Activated T-helper 9 cell treated with anti-CD3 and anti-CD28 coated beads, Interleukin-2, amount 50 U/mL, for 16 hours (primary cell): Measurements from ENCODE around the gene ATP8A1.

Experiments used
- DNase-seq: peaks from one replicate; pipeline ENCODE4 v3.0.0-alpha.2; 2020; ENCODE audit warnings: low read depth

The ATP8A1 gene

DNA sequence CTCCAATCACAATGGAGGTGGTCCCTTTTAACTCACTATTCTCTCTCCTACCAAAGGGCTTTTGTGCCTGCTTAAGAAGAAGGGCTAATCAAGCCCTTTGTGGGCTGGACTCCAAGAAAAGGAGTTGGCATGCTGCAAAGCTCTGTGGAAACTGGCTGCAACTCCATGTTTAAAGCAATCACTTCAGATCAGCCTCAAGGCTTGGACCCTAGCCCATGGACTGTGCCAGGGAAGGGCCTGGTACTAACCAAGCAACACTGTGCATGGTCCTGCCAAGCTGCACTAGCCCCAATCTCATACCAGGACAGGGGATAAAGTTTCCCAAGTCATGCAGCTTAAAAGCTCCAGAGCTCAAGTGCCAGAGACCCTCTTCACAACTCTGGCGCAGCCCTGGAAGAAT lies 86.7 kb downstream of the ATP8A1 start:
- no peak for DNase-seq

DNA sequence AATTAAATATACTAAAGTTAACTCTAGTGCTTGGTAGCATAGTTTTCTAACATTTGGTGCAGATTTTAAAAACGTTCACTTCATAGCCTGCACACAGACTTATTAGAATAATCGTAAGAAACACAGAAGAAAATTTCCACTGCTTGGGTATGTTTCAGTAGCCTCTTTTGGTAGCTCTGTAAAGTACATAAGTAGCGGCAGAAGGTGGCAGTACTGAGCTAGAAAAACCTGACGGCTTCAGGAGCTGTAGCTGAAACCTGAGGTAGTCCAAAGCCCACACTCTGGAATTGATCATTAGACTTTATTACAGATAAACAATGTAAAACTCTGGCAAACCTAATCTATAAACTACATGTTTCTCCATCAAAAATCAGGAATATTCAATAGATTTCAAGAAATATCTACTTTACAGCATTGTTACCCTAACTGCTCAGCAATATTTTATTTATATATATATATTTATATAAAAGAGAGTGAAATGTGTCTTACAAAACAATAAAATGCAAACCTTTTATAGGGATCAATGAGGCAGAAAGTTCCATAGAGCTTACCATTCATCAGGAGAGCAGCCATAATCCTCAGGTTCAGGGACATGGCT lies 88.2 kb downstream of the ATP8A1 start:
- peak; percentile 21 for DNase-seq

DNA sequence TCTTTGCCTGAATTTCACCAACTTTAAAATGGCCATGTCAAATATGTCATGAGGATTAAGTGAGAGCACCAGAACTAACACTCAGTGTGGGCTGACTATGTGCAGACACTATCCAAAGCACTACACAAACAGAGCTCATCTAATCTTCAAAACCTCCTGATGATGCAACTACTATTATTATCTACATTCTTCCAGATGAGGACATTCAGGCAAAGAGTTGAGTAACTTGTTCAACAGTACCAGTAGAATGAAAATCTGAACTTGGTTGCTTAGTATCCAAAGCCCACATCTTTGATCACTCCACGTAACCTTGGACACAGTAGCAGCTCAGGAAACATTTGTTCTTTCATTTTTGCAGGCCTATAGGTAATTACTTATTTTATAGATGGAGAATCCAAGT lies 90.1 kb downstream of the ATP8A1 start:
- no peak for DNase-seq

DNA sequence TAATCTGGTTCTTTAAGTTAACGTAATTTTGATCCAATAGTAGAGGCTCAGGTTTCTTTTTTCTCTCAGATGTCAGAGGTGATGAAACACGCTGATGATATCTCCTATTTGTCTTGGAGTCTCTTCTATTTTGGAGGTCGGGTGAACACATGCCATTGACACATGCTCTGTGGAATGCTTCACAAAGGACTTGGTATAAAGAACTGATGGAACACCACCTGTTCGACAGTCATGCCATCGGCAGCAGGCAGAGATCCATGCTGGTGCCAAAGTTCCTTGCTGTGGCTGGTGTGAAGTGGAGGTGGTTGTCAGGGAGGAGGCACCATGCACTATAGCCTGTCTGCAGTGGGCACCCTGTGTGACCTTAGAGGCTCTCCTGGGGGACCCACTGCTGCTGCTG lies 94.9 kb downstream of the ATP8A1 start:
- no peak for DNase-seq

DNA sequence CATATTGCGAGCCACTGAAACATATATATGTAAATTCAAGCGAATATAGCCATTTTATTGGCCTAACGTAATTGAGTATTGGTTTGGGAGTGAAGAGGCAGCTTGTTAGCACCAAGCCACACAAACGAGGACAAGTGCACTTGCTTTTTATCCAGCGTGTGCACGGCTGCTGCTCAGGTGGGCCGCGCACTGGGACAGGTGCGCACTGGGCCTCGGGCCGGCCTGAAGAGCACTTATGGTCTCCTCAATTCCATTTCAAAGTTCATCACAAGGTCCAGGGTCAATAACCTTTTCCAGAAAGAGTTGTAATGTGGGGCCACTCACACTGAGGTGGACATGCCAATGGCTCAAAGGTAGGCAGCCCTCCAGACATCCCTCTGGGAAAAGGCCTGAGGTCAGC lies 95.9 kb downstream of the ATP8A1 start:
- DNase-seq: no peak

DNA sequence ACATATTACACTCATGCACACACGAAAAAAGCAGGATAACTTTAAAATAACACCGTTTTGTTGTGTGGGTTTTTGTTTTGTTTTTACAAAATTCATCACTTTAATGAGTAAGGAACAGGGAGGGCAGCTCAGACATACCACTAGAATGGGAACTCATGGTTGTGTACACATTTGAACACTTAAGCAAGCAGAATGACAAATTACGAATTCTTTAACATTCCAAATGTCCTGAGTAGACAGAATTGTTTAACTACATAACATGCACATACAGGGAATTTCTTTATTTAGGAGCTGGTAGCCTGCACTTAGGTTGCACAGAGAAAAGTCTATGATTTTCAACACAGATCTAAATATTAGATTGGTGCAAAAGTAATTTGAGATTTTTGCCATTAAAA lies 96.4 kb downstream of the ATP8A1 start:
- no peak for DNase-seq

DNA sequence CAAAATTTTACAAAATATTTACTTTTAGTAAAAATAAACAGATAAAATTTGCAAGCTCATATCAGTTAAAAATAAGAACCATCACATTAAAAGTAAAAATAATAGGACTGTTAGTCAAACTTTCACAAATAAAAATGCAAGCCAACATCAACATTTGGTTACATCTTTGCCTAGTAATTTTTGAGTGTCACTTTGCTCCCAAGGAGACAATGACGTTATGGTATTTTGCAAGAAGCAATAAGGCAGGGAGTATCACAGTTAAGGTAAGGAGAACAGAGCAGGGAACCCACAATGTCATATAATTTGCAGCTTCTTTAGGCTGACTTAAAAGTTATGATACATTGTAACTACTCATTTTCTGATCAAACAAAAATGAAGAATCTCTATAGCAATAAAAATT lies 98.7 kb downstream of the ATP8A1 start:
- DNase-seq: no peak

DNA sequence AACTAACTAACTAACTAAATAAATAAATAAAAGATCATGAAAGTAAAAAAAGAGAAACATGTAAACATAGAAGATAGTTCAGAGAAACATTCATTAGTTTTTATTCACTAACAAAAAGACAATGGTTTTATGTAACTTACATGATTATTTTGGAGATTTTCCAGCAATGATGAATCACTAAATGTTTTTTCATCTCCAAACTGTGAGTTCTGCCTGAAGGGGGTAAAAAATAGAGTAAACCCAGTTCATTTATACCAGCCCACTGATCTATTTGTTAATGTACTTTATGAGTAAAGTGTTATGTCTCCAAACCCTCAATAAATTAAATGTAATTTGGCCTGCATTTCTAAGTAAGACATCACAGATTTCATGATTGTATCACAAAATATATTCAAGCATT lies 101.1 kb downstream of the ATP8A1 start:
- DNase-seq: no peak

DNA sequence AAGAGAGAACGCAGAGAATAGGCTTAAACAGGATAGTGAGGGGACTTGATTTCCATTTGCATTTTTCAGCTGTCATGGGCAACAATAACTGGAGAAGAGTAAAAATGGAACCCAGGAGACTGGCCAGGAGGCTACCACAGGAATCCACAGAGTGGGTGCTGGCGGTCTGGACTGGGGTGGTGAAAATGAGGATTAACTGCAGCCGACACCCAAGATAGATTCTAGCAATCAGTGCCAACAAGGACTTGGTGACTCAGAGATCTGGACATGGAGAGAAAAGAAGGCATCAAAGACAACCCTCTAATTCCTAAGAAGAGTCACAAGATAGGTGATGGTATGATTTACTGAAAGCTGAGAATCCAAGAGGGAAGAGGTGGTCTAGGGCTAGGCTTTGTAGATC lies 102.8 kb downstream of the ATP8A1 start:
- DNase-seq: no peak

DNA sequence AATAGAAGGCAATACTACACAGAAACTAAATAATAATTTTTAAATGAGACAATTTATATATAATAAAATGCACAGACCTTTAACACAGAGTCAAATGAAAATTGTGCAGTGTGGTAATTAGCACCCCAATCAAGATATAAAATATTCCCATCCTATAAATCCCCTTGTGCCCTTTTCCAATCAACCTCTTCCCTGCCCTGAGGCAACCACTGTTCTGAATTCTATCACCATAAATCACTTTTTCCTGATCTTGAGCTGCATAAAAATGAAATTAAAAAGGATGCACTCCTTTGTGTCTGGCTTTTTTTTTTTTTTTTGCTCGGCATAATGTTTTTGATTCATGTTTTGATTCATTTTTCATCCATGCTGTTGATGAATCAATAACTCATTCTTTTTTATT lies 107.0 kb downstream of the ATP8A1 start:
- no peak for DNase-seq

DNA sequence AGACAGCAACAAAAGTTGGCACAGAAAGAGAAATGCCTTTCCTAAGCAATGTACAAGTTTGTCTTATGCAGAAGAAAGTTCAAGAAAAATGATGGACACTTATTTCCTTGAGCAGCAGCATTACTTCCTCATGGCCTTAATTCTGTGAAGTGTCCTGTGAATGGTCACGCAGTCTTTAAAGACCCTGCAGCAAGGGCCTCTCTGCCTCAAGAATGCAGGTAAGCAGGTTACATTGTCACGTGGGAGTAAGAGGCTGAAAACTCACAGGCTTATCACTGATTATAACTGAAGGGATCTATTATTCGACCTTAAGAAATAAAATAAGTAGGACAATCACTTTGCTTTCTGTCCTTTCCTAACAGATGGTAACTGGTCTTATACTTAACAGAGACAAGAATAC lies 109.1 kb downstream of the ATP8A1 start:
- no peak for DNase-seq

DNA sequence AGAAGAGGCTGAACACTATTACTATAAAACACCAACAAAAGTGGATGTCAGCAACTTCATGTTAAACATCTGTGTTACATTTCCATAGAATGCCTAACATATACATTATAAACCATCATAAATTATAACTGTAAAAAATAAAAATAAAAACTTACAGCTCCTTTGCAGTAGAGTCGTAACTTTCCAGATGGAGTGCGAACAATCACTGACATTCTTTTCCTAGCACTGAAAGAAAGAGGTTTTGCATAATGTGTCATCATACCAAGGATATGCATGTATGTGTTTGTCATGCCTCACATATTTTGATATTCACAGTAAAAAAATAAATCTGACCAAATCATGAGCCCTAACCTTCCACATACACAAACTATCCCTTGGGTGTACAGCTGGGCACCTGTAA lies 113.1 kb downstream of the ATP8A1 start:
- DNase-seq: no peak

DNA sequence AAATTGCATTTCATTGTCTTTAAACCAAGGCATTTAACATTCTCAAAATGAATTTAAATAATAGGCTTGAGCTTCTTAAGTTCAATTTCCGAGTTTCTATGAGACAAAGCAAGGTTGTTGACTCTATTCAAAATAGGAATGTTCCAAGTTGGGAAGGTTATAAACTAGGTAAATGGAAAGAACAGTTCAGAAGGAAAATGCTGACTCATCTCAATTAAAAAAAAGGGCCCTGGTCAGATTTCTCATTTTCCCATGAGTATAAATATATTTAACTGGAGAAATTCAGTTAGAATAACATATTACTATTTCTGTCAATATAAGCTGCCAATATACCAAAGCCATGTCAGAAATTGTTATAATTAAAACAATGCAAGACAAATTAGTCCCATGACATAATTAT lies 113.8 kb downstream of the ATP8A1 start:
- DNase-seq: no peak

DNA sequence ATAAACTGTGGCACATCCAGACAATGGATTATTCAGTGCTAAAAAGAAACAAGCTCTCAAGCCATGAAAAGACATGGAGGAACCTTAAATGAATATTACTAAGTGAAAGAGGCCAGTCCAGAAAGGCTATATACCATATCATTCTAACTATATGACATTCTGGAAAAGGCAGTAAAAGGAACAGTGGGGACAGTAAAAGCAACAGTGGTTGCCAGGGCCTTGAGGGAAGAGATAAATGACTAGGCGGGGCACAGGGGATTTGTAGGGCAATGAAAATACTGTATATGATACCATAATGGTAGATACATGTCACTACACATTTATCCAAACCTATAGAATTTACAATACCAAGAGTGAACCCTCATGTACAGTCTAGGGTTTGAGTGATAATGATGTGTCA lies 115.3 kb downstream of the ATP8A1 start:
- no peak for DNase-seq

DNA sequence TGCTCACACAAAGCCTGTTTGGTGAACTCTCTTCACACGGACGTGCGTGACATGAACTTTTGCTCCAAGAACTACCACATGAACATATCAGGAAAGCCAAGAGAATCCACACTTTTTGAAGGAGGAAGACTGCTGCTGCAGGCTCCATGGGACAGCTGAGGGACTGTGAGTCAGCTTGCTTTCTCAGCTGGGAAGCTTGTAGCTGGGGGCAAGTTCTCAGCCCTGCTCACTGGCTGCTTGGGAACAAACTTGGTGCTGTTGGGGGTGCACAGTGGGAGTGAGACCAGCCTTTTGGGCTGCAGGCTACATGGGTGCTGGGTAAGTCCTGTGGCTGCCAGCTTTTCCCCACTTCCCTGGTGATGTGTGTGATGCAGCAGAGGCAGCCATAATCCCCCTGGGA lies 123.9 kb downstream of the ATP8A1 start:
- no peak for DNase-seq

DNA sequence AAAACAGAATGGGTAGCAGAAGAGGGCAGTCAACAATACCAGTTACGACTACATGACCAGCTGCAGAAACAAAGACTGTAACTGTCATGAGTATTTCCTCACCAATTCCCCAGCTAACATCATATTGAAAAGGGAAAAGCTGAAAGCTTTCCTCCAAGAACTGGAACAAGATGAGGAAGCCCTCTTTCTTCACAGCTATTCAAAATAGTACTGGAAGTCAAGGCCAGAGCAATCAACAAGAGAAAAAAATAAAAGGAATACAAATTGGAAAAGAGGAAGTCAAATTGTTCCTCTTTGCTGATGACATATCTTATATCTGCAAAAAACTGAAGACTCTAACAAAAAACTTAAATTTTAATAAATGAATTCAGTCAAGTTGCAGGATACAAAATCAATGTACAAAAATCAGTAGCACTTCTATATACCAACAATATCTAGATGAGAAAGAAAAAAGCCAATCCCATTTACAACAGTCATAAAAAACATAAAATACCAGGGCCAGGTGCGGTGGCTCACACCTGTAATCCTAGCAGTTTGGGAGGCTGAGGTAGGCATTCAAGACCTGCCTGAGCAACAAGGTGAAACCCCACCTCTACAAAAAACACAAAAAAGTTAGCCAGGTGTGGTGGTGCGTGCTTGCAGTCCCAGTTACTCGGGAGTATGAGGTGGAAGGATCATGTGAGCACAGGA lies 125.4 kb downstream of the ATP8A1 start:
- no peak for DNase-seq

DNA sequence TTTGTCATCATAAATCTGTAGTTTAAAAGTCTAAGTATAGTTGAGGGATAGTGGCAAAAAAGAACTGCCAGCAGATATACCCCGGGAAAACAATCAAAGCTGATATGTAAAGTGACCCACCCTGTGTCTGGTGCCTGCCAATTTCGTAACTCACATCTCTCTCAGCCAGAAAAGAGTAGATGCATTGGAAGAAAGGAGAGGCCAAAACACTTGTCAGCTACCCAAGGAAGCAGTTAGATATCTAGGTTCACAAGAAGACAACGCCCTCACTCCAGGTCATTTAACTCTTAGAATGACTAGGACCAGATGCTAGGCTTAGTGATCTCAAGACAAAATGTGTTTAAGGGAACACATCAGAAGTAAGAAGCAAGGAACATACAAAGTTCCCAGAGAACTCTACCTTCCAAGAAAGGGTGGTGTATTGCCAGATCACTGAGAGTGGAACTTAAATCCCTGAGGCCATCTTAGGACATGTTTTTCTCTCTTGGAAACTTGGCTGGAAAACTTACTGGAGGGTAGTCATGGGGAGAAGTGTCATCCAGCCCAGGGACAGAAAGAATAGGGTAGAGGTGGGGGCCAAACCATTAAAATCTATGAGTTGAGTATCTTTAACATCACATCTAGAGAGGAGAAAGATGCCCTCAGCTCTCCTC lies 133.7 kb downstream of the ATP8A1 start:
- DNase-seq: no peak

DNA sequence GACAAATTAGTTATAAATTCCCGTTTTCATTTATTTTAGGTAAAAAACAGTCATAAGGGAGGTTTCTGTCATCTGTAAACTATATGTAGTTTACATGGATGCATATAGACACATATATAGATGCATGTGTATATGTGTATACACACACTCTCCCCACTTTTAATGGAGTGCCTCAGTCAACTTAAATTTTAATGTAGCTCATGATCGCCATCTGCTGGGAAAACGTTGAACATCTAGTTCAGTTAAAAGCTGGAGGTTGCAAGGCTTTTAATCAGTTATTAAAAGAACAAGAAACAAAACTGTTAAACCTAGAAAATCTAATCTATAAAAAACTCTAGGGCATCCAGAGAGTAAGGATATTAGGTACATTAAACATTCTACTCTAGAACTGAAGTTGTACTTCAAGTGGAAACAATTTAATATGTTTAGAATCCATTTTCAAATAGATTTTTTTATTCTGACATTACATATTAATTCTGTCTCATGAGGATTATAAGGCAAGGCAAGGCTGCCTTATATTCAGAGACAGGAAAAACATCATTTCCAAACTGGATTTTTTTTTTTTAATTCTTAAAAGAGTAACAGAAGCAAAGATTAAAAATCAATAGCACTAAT lies 137.0 kb downstream of the ATP8A1 start:
- DNase-seq: no peak

DNA sequence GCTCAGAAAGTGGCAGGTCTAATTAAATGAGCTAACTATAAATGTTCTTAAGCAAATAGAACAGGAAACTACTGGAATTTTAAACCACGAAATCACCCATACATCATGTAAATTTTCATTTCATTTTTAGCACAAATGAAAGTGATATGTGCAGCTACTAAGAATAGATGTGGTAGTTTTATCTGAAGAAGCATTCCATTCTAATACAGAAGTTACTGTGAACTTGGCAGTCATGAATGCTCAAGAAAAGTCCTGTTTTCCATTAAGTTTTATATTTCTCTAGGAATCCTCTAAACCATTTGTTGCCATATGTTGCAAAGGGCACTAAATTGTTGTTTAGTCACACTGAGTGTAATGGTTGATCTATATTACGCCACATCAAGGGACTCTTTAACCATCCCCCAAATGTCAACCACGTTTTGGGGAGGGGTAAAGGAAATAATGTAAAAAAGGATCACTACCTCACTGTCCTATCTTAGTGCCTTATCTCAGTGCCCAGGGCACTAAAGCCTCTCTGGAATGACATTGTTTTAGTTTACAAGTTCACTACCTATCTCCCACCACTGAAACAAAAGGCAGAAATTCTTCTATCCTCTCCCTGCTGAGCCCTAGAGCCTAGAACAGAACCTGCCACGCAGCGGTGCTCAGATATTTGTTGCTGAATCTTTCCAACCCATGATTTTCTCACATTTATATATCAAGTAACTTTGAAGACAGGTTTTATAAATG lies 141.6 kb downstream of the ATP8A1 start:
- no peak for DNase-seq

DNA sequence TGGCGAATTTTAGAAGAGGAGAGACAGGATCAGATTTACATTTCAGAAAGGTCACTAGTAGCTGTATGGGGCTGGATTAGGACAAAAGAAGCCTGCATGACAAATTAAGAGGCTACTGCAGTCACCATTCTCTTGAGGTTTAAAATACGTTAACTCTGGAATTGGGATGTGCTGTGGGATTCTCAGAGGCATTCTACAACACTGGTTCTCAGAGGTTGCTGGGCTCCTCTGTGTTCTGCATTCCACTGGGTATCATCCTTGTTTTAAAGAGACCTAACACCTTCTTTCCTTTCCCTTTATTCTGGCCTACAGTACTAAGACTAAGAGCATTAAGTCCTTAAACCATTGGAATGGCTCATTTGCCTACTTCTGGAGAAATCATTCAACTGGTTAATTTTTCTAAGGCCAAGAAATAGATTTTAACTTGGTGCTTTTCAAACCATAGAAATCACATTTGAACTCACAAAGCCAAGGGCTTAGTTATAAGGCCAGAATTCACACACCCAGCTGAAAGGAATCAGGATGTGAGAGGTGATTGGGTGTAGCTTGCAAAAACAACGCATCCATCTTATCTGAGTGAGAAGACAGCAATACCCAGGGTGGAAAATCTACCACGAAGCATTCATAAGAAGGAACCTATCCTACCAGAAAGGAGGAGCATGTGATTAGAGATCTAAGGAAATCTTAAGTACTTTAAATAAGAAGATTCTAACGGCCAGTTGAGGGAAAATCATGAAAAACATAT lies 143.0 kb downstream of the ATP8A1 start:
- no peak for DNase-seq

DNA sequence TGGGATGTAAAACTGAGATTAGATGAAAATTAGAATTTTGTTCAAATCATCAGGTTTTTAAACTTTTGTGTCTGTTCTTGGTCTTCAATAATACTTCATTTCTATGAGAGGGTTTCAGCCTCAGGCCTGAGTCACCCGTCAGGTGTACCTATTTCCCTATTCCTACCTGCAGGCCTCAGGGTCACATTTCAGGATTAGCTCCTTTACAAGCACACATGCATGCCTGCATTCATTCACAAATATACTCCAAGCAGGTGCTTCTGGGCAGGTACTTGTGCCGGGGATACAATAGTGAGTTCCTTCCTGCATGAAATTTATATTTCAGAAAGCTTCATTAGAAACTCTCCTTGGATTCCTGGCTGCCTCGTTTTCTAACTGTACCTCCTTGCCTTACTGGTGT lies 144.7 kb downstream of the ATP8A1 start:
- no peak for DNase-seq

DNA sequence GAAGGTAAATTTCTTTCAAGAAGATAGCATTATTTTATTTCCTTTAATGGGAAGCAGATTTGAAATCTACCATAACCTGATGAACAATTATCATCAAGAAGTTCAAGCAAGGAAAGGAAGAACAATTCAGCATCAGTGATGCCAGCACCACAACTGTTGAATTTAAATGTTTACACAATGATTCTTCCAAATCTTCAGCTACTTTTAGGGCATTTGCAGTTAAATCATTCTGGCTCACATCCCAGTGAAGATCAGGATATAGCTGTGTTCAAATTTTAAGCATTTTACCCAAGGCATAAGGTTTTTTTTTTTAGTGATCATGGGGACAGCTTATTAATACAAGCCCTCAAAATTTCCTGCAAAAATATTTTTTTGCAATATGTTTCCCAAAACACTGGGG lies 146.7 kb downstream of the ATP8A1 start:
- no peak for DNase-seq
